Stimulated activated CD4-positive, alpha-beta T cell treated with anti-CD3 and anti-CD28 coated beads, Interleukin-1b, Interleukin-23, amount 100 ng/mL, for 24 hours (primary cell): Measurements from ENCODE around the gene TANGO2.
"Not testable (repeated sequence)": the region's sequence is repeated elsewhere in the genome, so short reads cannot be mapped to it uniquely, and the experiment has no call there.

Experiments
- DNase-seq, 4 experiments: peaks; one replicate each; pipeline ENCODE4 v3.0.0-alpha.2; 2020; ENCODE audit warnings: low read depth in 4 of 4, low spot score in 1 of 4

Gene TANGO2

GRCh38 chr22:20060700-20061480 is 40.0 kb downstream of the TANGO2 start:
- DNase-seq, result no peak

GRCh38 chr22:20061481-20061861 is 40.6 kb downstream of the TANGO2 start:
- no peak for DNase-seq

GRCh38 chr22:20062043-20062765 is 41.3 kb downstream of the TANGO2 start:
- DNase-seq, result no peak

- DNase-seq, result no peak
Observed at GRCh38 chr22:20062766-20063083, 41.8 kb downstream of the TANGO2 start.

- no peak for DNase-seq
Observed at GRCh38 chr22:20063271-20064139, 42.6 kb downstream of the TANGO2 start.

GRCh38 chr22:20064140-20064480 is 43.2 kb downstream of the TANGO2 start:
- DNase-seq, result no peak

GRCh38 chr22:20064545-20065262 is 43.8 kb downstream of the TANGO2 start:
- no peak for DNase-seq

- no peak for DNase-seq
Observed at GRCh38 chr22:20065896-20066616, 45.1 kb downstream of the TANGO2 start.

- no peak for DNase-seq
Observed at GRCh38 chr22:20066617-20067383, 45.9 kb downstream of the TANGO2 start.

- DNase-seq, result not testable (repeated sequence)
Observed at GRCh38 chr22:20067384-20067682, 46.4 kb downstream of the TANGO2 start.

GRCh38 chr22:20068640-20069039 is 47.7 kb downstream of the TANGO2 start:
- no peak for DNase-seq

GRCh38 chr22:20069331-20070042 is 48.6 kb downstream of the TANGO2 start:
- DNase-seq, result no peak

GRCh38 chr22:20071524-20071972 is 50.6 kb downstream of the TANGO2 start:
- DNase-seq, result no peak

GRCh38 chr22:20076627-20077172 is 55.8 kb downstream of the TANGO2 start:
- no peak for DNase-seq

- DNase-seq, result peak; percentile 20 to 54 (median 46)
Observed at GRCh38 chr22:20079745-20080444, 59.0 kb downstream of the TANGO2 start, which contains the start of gene DGCR8. Gene DGCR8, plus strand, starts transcription at chr22:20080241. Its CDS starts 5,723 bp downstream, at chr22:20085964.

- DNase-seq, result peak; percentile 39 to 73 (median 53)
Observed at GRCh38 chr22:20080445-20080775, 59.5 kb downstream of the TANGO2 start.

GRCh38 chr22:20080776-20081654 is 60.1 kb downstream of the TANGO2 start:
- no peak for DNase-seq
